Neural cell (in vitro differentiated cells): ENCODE data around the gene ESPNL. TPM values are rescaled to one million over a fixed set of nuclear protein-coding genes. Genes with fewer than 3 reads are reported as not detected.

Experiments
- H2AFZ ChIP-seq: fragments of 200-600, 300-800 bp; sonication (generic), shearing (Covaris generic); 2 replicates; pipeline ENCODE4 v1.6.0; 2014; ENCODE audit warnings: low read depth, mild to moderate bottlenecking, antibody characterized with exemption, low read length, moderate library complexity
- H3F3A ChIP-seq: fragments of 200-600 bp; shearing (Covaris generic); 2 replicates; pipeline ENCODE4 v1.6.1; 2016; ENCODE audit warnings: mild to moderate bottlenecking, moderate library complexity, mixed read lengths, antibody characterized with exemption, low read length; ENCODE audit not compliant: insufficient read depth, poor library complexity, severe bottlenecking
- H3K27ac ChIP-seq: fragments of 200-600, 300-800 bp; sonication (generic), shearing (Covaris generic); 2 replicates; pipeline ENCODE4 v1.5.1; 2014; ENCODE audit warnings: mild to moderate bottlenecking, low read length, moderate library complexity
- H3K27me3 ChIP-seq: fragments of 300-800, 200-600 bp; sonication (generic), shearing (Covaris generic); 2 replicates; pipeline ENCODE4 v1.6.0; 2014; ENCODE audit warnings: mild to moderate bottlenecking, low read depth, low read length, moderate library complexity; ENCODE audit not compliant: insufficient read depth
- H3K36me3 ChIP-seq: fragments of 300-800, 200-600 bp; sonication (generic), shearing (Covaris generic); 2 replicates; pipeline ENCODE4 v1.5.1; 2014; ENCODE audit warnings: mild to moderate bottlenecking, antibody characterized with exemption, low read length, moderate library complexity; ENCODE audit not compliant: insufficient read depth
- H3K4me2 ChIP-seq: fragments of 300-800, 200-600 bp; sonication (generic), shearing (Covaris generic); 2 replicates; pipeline ENCODE4 v1.6.0; 2014; ENCODE audit warnings: mild to moderate bottlenecking, low read length
- H3K4me3 ChIP-seq: fragments of 300-800, 200-600 bp; sonication (generic), shearing (Covaris generic); 2 replicates; pipeline ENCODE4 v1.5.1; 2014; ENCODE audit warnings: mild to moderate bottlenecking, low read length, moderate library complexity
- H3K79me2 ChIP-seq: fragments of 200-600 bp; shearing (Covaris generic); replicated peaks from 2 replicates; pipeline ENCODE4 v1.6.0; 2014; ENCODE audit warnings: mild to moderate bottlenecking, low read length, moderate library complexity; ENCODE audit not compliant: insufficient read depth
- H3K9ac ChIP-seq: fragments of 300-800, 200-600 bp; sonication (generic), shearing (Covaris generic); 2 replicates; pipeline ENCODE4 v1.6.1; 2016; ENCODE audit warnings: mild to moderate bottlenecking, low read length, mixed read lengths
- H3K9me2 ChIP-seq: fragments of 200-600 bp; shearing (Covaris generic); 2 replicates; pipeline ENCODE4 v1.6.1; 2016; ENCODE audit warnings: mild to moderate bottlenecking, low read length, mixed read lengths; ENCODE audit not compliant: insufficient read depth
- H3K9me3 ChIP-seq: fragments of 200-600, 300-800 bp; sonication (generic), shearing (Covaris generic); 2 replicates; pipeline ENCODE4 v1.6.1; 2016; ENCODE audit warnings: mild to moderate bottlenecking, mixed run types, low read length, moderate library complexity, mixed read lengths
- H4K20me1 ChIP-seq: fragments of 200-600 bp; shearing (Covaris generic); 2 replicates; pipeline ENCODE4 v1.6.1; 2016; ENCODE audit warnings: mild to moderate bottlenecking, mixed run types; ENCODE audit not compliant: insufficient read depth
- CTCF ChIP-seq: fragments of 450-650 bp; IDR thresholded peaks from 2 replicates; pipeline ENCODE4 v1.5.1; 2014; ENCODE audit warnings: antibody characterized with exemption, mild to moderate bottlenecking, moderate library complexity; ENCODE audit not compliant: poor library complexity, severe bottlenecking
- EP300 ChIP-seq: fragments of 450-650 bp; conservative IDR thresholded peaks from 2 replicates; pipeline ENCODE4 v1.6.1; 2014; ENCODE audit warnings: antibody characterized with exemption, mild to moderate bottlenecking, moderate library complexity; ENCODE audit not compliant: poor library complexity, severe bottlenecking
- EZH2 ChIP-seq: fragments of 200-600, 300-800 bp; shearing (Covaris generic), sonication (generic); IDR thresholded peaks from 2 replicates; pipeline ENCODE4 v1.6.1; 2014; ENCODE audit warnings: antibody characterized with exemption, low read length, borderline replicate concordance, mild to moderate bottlenecking; ENCODE audit not compliant: insufficient read depth, poor library complexity, severe bottlenecking
- MXI1 ChIP-seq: fragments of 450-650 bp; conservative IDR thresholded peaks from 2 replicates; pipeline ENCODE4 v1.6.1; 2014; ENCODE audit warnings: antibody characterized with exemption, mild to moderate bottlenecking; ENCODE audit not compliant: poor library complexity, severe bottlenecking
- POLR2AphosphoS5 ChIP-seq: IDR thresholded peaks from 2 replicates; pipeline ENCODE4 v1.6.1; 2012
- RAD21 ChIP-seq: fragments of 450-650 bp; conservative IDR thresholded peaks from 2 replicates; pipeline ENCODE4 v1.6.1; 2014; ENCODE audit warnings: antibody characterized with exemption, mild to moderate bottlenecking, moderate library complexity
- REST ChIP-seq: IDR thresholded peaks from 2 replicates; pipeline ENCODE4 v1.6.1; 2012; ENCODE audit warnings: borderline replicate concordance
- SMC3 ChIP-seq: fragments of 450-650 bp; conservative IDR thresholded peaks from 2 replicates; pipeline ENCODE4 v1.6.1; 2014; ENCODE audit warnings: antibody characterized with exemption, mild to moderate bottlenecking, moderate library complexity; ENCODE audit not compliant: poor library complexity
- TAF1 ChIP-seq: IDR thresholded peaks from 2 replicates; pipeline ENCODE4 v1.6.1; 2012; ENCODE audit warnings: low read depth
- polyA plus RNA-seq: library from polyadenylated mRNA; depleted of rRNA; stranded (reverse); fragments of >200 nt; gene quantifications from 2 replicates; pipeline ENCODE4 v1.2.3, GENCODE V29; 2014

ESPNL gene
- polyA plus RNA-seq, 1 donor from 2014 or later, result 0.69 TPM

GRCh38 chr2:238124488-238125126 lies 24.5 kb downstream of the ESPNL start:
- Histone ChIP-seq H3K4me3 (no peak overlapping the region), H3K9me3 (no peaks in the 10 kb centered on the region), H3K4me2 (no peak overlapping the region), H2AFZ (no peak overlapping the region), H3F3A (no peaks in the 10 kb centered on the region), H3K9me2 (no peaks in the 10 kb centered on the region), H3K79me2 (no peaks in the 10 kb centered on the region), H3K36me3 (no peaks in the 10 kb centered on the region), H3K9ac (no peak overlapping the region), H4K20me1 (no peaks in the 10 kb centered on the region), H3K27ac (no peak overlapping the region), H3K27me3 (no peaks in the 10 kb centered on the region)
- TF ChIP-seq POLR2AphosphoS5 (no peak), REST (no peak), TAF1 (no peak), SMC3 (no peak), MXI1 (no peak), EZH2 (no peak), CTCF (no peak), RAD21 (no peak), EP300 (no peak)

GRCh38 chr2:238125127-238125885 lies 25.2 kb downstream of the ESPNL start:
- H4K20me1 ChIP-seq, result no peaks in the 10 kb centered on the region
- H3K9ac ChIP-seq, result no peak overlapping the region
- no peaks in the 10 kb centered on the region for H3K36me3 ChIP-seq
- H3K4me3 ChIP-seq, result no peak overlapping the region
- H3K9me3 ChIP-seq, result no peaks in the 10 kb centered on the region
- H3K4me2 ChIP-seq, result no peak overlapping the region
- no peaks in the 10 kb centered on the region for H3K79me2 ChIP-seq
- no peak overlapping the region for H2AFZ ChIP-seq
- no peaks in the 10 kb centered on the region for H3F3A ChIP-seq
- H3K9me2 ChIP-seq, result no peaks in the 10 kb centered on the region
- TF ChIP-seq EZH2, result no peak
- TF ChIP-seq RAD21, result no peak
- no peak for TF ChIP-seq MXI1
- no peak for TF ChIP-seq POLR2AphosphoS5
- no peak for TF ChIP-seq SMC3
- H3K27ac ChIP-seq, result no peak overlapping the region
- H3K27me3 ChIP-seq, result no peaks in the 10 kb centered on the region
